Activated CD4-positive, CD25-positive, alpha-beta regulatory T cell treated with anti-CD3 and anti-CD28 coated beads, Interleukin-2, amount 50 U/mL, for 16 hours (primary cell): ENCODE measurements around the gene FBXL7.

ENCODE experiments used
- DNase-seq: peaks from one replicate; pipeline ENCODE4 v3.0.0-alpha.2; 2020; ENCODE audit warnings: low read depth, low spot score

Gene FBXL7

DNA sequence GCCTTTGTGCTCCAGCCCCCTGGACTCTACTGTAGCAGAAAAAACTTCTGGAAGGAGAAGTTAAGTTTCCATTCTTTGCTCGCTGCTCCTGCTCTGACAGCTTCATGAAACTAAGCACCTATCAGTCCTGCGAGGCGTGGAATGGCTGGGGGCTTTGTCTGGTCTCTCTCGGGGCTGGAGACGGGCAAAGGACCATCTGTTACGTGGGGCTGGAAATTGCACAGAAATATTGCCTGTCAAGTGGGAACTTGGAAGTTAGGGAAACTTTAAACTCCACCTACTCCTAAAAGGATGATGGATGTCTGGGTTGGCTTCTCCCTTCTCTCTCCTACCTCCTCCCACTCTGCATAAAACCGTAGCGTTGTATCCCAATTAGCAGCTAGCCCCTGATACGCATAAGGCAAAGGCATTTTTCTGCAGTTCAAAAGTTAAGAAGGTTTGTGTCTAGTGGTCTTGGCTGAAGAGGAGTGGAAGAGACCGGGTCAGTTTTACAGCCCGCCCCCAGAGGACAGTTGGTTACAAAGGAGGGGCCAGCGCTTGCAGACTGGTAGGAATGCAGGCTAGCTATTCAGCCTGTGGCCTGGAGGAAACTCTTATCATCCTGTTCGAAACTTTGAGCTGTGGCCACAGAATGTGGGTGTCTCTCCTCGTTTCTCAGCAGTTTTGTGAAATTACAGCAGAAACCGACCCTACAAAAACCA is 1.3 kb downstream of the FBXL7 start:
- no peak for DNase-seq

- no peak for DNase-seq
Measured at GRCh38 chr5:15502208-15502607, 2.2 kb downstream of the FBXL7 start.

- no peak for DNase-seq
Measured at GRCh38 chr5:15506146-15506545, 6.2 kb downstream of the FBXL7 start.

DNA sequence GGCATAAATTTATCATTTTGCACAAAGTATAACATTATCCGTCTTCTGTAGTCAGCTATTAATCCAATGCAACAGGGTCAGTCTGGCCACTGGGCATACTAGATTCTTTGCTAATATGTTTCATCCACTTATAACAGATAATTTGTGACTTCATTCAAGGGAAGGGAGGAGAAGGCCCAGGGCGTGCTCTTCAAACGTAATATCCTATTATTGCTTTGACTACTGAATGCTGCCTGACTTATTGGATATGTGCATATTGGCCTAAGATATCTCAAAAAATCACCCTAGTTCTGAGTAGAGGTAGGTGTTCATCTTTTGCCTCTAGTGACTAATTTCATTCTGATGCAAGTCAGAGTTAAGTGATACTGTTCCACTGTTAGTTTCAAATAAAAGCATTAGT is 6.9 kb downstream of the FBXL7 start:
- no peak for DNase-seq

DNA sequence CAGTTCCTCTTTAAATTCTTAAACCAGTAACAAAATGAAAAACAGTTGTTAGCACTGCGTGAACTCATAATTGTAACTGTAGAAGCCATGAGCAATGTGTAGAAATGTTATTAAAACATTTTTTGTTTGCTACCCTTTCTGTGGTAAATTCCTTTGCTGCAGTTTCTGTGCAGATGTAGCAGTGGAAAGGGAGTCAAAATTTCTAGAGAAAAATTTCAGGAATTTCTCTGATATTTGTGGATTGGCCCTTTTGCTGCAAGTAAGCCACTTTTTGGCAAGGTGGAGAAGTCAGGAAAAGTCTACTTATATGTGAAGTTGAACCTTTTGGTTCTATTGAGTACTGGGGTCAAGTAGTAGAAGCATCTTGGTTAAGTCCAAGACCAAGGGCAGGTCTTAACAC is 10.1 kb downstream of the FBXL7 start:
- DNase-seq: no peak

GRCh38 chr5:15510831-15511230 is 10.9 kb downstream of the FBXL7 start:
- no peak for DNase-seq

DNA sequence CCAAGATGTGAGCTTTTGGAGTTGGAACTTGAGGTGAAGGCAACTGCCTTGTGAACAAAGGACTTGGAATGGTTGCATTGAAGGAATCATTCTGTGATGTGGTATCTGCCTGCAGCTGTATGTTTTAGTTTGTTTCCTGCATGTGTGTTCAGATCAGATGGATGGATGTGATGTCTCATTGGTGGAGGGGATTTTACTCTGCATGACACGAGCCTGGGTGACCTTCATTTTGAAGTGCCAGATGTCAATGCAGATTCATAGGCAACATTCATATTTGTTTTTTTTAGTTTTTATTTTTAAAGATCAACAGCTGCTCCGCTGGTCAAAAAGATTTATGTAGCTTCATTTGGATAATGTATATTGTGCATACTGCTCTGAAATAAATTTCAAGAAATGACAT is 13.5 kb downstream of the FBXL7 start:
- no peak for DNase-seq

DNA sequence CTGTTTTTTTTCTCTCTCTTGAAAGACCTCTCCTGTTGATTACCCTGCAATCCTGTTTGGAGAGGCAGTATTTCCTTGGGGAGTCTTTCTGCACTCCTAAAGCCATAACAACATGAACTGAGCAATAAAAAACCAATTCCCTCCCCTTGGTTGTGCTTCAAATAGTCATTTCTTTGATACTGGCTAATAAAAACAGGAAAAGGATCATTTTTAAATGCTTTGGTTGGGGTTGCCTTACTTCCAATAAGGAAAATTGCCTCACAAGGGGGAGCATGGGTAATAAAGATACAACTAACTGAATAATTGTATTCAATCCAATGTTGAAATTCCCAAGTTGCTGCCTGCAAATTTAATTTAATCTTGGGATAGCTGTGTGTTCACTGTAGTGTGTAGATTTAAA is 13.9 kb downstream of the FBXL7 start:
- no peak for DNase-seq

DNA sequence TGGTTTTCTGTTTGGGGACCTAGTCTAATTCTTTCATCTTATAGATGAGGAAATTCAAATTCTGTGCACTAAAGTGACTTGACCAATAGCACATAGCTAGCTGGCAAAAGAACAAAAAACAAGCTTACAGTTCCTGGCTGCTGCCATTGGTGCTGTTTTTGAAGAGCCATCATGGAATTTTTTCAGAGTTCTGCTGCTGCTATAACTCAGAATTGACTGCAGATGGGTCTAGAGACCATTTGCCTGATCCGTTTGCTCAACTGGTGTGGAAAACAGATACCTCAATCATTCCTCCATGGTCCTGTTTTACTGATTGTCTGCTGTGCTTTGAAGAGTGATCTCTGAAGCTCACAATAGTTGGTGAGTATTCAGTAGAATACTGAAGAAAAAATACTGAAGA is 15.2 kb downstream of the FBXL7 start:
- DNase-seq: no peak

DNA sequence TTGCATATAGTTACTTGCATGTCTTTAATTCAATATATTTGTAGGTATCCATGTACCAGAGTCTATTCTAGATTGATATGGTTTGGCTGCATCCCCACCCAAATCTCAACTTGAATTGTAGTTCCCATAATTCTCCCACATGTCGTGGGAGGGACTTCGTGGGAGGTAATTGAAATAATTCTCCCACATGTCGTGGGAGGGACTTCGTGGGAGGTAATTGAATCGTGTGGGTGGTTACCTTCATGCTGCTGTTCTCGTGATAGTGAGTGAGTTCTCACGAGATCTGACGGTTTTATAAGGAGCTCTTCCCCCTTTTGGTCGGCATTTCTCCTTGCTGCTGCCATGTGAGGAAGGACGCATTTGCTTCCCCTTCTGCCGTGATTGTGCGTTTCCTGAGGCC is 16.5 kb downstream of the FBXL7 start:
- no peak for DNase-seq

DNA sequence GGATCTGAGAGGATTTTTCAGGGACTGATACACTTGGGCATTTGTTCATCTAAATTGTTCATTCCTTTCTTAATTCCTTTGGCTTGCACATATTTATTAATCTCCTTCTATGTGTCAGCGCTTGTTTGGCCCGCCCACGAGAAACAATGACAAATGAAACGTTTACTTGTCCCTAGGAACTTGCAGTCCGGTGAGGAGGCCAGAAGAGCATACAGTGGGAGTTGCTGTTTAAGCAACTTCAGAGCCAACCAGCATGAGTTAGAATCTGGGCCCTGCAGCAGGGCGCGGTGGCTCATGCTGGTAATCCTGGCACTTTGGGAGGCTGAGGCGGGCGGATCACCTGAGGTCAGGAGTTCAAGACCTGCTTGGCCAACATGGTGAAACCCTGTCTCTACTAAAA is 18.8 kb downstream of the FBXL7 start:
- DNase-seq: no peak

DNA sequence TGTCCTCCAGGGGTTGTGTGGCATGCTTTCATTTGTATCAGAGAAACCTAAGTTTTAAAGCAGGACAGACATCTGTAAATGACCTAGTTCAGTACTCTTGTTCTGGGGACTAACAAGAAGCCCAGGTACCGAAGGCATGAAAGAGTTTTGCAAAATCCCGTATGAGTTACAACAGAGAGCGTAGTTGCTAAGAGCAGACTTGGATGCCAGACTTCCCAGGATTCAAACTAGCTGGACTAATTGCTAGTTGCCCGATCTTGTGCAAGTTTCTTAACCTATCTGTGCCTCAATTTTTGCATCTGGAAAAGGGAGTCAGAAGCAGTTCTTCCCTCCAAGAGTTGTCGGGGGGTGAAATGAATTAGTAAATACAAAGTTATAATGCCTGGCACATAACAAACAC is 20.9 kb downstream of the FBXL7 start:
- no peak for DNase-seq

GRCh38 chr5:15521381-15522186 is 21.6 kb downstream of the FBXL7 start:
- DNase-seq: no peak

DNA sequence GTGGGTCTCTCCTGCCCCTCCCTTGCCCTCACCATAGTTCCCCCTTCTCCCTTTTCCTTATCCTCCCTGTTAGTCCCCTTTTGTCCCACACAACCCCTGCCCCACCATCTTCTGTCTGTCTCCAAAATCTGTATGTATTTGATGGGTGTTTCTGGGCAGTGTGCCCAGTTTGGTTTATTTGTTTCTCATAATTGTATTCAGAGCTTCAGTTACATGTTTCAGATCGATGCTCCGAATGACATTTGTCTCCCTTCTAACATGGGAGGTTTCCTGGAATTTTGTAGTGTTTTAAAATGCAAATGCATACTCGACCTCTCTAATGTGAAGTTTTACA is 22.2 kb downstream of the FBXL7 start:
- DNase-seq: no peak

GRCh38 chr5:15524712-15525111 is 24.7 kb downstream of the FBXL7 start:
- no peak for DNase-seq

- no peak for DNase-seq
Measured at GRCh38 chr5:15525703-15526275, 25.8 kb downstream of the FBXL7 start.

- DNase-seq: no peak
Measured at GRCh38 chr5:15526413-15526812, 26.4 kb downstream of the FBXL7 start.

GRCh38 chr5:15528476-15528875 is 28.5 kb downstream of the FBXL7 start:
- no peak for DNase-seq

DNA sequence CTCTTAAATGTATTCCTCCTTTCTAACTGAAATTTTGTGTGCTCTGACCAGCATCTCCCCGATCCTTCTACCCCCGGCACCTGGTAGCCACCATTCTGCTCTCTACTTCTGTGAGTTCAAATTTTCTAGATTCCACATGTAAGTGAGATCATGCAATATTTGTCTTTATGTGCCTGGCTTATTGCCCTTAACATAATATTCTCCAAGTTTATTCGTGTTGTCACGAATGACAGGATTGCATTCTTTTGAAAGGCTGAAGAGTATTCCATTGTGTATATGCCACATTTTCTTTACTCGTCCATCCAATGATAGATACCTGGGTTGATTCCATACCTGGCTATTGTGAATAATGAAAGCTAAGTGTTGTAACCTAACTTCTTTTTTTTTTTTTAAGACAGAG is 29.0 kb downstream of the FBXL7 start:
- no peak for DNase-seq

- no peak for DNase-seq
Measured at GRCh38 chr5:15529821-15530220, 29.8 kb downstream of the FBXL7 start.

DNA sequence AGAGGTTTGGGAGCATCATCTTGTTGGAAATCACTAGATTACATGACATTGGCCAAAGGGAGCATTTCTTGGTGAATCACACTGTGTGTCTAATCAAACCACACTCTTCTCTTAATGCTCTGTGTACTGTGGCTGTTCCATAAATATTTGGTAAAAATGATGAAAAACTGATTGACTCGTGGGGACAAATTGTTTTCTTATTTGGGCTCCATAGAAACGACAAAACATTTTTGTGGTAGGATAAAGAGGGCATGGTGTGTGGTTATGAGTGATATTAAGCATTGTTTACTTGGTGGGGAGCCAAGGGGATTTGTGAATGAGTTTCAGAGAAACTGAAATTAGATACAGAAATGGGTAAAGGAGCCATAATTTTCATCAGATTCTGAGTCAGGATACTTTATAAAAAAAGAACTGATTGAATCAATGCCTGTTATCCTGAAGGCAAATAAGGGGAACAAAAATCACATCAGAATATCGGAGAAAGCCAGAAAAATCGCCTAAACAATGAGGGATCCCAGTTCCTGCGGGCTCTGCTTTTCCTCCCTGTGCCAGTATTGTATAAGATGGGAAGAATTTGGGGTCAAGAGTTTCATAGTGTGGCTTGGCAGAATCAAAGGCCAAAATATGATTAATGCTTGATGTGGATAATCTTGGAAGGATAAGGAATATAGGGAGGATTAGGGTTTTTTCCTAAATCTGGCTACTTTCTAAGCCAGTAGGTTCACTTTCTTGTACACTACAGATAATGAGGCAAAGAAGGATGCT is 33.3 kb downstream of the FBXL7 start:
- no peak for DNase-seq

DNA sequence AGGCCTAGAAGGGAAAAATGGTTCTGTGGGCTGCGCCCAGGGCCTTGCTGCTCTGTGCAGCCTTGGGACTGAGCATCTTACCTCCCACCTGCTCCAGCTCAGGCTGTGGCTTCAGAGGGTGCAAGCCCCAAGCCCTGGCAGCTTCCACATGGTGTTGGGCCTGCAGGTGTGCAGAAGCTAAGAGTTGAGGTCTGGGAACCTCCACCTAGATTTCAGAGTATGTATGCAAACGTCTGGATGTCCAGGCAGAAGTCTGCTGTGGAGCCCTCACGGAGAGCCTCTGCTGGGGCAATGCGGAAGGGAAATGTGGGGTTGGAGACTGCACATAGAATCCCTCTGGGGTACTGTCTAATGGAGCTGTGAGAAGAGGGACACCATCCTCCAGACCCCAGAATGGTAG is 36.0 kb downstream of the FBXL7 start:
- DNase-seq: no peak
